Hematopoietic multipotent progenitor cell (in vitro differentiated cells): Measurements from ENCODE around the gene RALGAPA1. TPM values are rescaled to one million over a fixed set of nuclear protein-coding genes. Genes with fewer than 3 reads are reported as not detected.
"Not testable (repeated sequence)": the region's sequence is repeated elsewhere in the genome, so short reads cannot be mapped to it uniquely, and the experiment has no call there.

Experiments
- DNase-seq, 3 donors: peaks; one replicate each; pipeline ENCODE4 v3.0.0-alpha.2; 2011 to 2015; ENCODE audit warnings: low read depth in 2 of 3, low spot score in 2 of 3
- total RNA-seq: library from RNA; depleted of rRNA; stranded (reverse); fragments of >200 nt; gene quantifications from one replicate; pipeline ENCODE4 v1.2.3, GENCODE V29; 2012

RALGAPA1 gene
- total RNA-seq, 1 donor = 13.7 TPM

DNA sequence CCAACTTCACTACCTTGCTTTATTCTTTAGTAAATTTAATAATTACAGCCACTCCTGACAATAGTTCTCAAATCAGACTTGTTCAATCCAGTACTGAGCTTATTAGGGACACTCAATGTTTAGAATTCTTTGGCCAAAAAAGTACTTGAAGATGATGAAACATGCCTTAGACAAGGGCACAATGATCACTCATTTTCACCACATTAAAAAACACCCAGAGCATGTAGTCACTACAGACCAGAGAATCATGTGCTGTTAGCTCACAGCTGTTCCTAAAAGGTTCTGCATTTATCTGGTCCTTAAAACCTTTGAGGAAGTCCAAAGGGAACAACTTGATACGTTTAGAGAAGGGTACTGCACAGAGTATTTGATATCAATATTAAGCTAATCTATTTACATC is 176.4 kb downstream of the RALGAPA1 start:
- DNase-seq = no peak

DNA sequence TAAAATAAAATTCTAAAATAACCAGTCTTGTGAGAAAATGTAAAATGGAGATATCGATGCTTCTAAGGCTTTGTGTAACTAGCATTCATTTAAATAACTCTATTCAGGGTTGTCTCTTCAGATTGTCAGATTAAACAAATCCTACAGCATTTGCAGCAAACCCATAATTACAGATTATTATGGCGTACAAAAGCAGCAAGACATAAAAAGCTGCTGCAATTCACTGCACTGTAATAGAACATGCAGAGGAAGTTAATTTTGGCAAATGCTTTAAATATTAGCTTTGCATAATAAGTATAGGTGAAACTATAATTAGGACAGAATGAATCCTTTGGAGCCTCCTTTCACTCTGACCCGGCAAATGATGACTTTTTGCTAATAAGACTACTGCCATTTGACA is 176.8 kb downstream of the RALGAPA1 start:
- DNase-seq = no peak

DNA sequence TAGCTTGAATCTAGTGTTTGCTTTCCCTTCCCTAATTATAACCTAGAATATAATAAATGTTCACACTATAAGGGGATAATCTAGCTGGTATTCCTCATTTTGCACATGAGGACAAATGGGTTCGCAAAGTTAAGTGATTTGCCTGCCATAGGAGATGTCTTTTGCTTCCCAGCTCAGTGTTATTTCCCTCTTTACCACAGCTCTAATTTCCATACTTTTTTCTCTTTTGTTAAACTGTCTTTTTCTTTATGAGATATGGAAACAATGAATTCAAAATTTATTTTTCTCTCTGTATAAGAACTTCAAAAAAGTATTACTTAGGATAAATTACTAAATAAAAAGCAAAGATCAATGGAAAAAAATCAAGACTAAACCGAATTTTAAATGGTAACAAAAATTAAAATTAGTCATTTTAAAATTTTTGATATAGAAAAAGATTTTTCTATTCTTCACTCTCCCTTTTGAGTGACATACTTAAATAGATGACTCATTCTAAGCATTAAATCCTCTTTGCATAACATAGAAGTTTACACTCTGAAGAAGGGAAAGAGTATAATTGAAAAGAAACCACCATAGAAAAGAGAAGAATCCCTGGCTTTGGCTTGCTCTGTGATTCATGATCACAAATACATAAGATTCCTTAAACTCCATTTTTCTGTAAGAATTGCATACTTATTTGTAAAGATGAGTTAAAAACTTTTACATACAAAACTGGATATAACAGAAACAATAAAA is 177.9 kb downstream of the RALGAPA1 start:
- no peak for DNase-seq

DNA sequence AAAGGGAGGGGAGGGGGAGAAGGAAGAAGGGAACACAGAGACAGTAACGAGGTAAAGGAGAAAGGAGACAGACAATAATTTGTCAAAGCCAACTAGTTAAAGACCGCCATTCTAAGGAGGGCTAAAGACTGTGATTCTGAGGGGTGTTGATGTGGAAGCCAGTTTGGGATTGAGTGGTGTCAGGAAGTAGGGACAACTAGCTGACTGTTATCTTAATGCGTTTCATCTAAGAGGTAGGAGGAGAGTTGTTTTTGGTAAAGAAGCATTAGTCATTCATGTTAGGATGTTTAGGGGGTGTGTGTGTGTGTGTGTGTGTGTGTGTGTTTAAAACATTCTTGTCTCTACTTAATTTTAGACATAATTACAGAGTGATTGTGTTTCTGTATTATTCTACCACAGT is 180.1 kb downstream of the RALGAPA1 start:
- no peak for DNase-seq

DNA sequence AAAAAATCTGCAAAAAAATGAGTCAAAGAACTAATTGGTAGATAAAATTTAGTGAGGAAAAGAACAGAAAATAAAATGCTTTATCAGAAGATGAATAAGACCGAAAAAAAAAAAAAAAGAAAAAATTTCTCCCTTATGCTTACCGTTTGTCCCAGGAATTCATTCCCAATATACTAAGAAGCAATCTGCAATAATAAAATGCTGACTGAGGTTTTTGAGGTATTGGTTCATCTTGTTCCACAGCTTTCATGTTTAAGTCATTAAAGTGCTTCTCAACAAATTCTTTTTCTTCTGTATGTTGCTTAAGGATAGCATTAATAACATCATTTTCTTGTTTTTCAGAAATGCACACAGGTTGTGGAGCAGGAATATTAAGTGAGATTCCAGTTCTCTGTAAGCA is 182.1 kb downstream of the RALGAPA1 start:
- DNase-seq = not testable (repeated sequence)

DNA sequence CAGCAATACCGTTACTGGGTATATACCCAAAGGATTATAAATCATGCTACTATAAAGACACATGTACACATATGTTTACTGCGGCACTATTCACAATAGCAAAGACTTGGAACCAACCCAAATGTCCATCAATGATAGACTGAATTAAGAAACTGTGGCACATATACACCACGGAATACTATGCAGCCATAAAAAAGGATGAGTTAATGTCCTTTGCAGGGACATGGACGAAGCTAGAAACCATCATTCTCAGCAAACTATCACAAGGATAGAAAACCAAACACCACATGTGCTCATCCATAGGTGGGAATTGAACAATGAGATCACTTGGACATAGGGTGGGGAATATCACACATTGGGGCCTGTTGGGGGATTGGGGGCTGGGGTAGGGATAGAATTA is 187.1 kb downstream of the RALGAPA1 start:
- not testable (repeated sequence) for DNase-seq

DNA sequence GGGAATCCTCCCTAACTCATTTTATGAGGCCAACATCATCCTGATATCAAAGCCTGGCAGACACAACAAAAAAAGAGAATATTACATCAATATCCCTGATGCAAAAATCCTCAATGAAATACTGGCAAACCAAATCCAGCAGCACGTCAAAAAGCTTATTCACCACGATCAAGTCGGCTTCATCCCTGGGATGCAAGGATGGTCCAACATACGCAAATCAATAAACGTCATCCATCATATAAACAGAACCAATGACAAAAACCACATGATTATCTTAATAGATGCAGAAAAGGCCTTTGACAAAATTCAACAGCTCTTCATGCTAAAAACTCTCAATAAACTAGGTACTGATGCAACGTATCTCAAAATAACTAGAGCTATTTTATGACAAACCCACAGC is 189.1 kb downstream of the RALGAPA1 start:
- not testable (repeated sequence) for DNase-seq

DNA sequence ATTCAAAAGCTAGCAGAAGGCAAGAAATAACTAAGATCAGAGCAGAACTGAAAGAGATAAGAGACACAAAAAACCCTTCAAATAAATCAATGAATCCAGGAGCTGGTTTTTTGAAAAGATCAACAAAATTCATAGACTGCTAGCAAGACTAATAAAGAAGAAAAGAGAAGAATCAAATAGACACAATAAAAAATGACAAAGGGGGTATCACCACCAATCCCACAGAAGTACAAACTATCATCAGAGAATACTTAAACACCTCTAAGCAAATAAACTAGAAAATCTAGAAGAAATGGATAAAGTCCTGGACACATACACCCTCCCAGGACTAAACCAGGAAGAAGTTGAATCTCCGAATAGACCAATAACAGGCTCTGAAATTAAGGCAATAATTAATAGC is 189.6 kb downstream of the RALGAPA1 start:
- not testable (repeated sequence) for DNase-seq

DNA sequence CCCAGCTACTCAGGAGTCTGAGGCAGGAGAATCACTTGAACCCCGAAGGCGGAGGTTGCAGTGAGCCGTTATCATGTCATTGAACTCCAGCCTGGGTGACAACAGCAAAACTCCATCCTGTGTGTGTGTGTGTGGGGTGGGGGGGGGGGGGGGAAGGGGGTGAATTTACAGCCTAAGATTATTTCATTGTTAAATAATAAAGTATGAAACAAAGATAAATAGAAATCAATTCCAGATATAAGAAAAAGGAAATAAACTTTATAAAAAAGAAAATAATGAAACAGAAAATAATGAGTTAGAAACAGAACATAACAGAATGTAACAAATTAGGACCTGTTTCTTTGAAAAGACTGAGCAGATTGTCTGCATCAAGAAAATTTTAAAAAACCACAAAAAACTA is 191.6 kb downstream of the RALGAPA1 start:
- DNase-seq = no peak

DNA sequence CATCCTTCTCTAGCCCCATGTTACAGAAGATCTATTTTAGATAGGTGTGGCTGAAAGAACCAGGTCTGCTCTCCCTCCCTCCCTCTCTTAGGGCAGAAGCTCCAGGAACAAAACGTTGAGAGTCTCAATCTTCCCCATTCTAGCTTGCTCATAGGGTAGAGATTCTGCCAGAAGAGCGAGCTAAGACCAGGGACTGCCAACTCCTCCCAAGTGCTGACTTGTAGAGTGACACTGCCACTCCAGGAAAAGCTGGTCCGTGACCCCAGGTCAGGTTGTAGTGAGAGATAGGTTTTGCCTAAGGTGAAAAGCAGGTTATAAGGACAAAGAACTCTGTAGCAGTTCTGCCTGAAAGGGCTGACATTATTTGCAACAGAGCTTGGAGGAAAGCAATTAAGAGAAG is 201.7 kb downstream of the RALGAPA1 start:
- DNase-seq = no peak

DNA sequence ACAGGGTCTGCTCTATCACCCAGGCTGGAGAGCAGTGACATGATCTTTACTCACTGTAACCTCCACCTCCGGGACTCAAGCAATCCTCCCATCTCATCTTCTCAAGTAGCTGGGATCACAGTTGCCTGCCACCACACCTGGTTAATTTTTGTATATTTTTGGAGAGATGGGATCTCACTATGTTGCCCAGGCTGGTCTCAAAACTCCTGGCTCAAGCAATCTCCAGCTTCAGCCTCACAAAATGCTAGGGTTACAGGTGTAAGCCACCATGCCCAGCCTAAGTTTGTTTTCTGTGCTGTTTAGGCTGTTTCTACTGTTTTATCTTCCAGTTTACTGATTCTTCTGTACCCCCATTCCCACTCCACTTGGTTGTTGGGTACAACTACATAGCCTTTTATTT is 208.8 kb downstream of the RALGAPA1 start:
- DNase-seq = no peak

DNA sequence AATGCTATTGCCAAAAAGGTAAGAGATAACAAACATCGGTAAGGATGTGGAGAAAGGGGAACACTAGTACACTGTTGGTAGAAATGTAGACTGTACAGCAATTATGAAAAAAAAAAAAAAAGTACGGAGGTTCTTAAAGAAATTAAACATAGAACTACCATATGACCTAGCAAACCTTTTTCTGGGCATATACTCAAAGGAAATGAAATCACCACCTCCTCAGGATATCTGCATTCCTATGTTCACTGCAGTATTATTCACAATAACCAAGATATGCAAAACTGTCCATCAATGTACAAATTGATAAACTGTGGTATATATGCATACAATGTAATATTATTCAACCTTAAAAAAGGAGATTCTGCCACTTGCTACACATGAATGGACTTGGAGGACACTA is 214.5 kb downstream of the RALGAPA1 start:
- DNase-seq = no peak

DNA sequence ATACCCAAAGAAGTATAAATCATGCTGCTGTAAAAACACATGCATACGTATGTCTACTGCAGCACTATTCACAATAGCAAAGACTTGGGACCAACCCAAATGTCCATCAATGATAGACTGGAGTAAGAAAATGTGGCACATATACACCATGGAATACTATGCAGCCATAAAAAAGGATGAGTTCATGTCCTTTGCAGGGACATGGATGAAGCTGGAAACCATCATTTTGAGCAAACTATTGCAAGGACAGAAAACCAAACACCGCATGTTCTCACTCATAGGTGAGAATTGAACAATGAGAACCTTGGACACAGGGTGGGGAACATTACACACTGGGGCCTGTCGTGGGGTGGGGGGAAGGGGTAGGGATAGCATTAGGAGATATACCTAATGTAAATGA is 221.7 kb downstream of the RALGAPA1 start:
- not testable (repeated sequence) for DNase-seq

DNA sequence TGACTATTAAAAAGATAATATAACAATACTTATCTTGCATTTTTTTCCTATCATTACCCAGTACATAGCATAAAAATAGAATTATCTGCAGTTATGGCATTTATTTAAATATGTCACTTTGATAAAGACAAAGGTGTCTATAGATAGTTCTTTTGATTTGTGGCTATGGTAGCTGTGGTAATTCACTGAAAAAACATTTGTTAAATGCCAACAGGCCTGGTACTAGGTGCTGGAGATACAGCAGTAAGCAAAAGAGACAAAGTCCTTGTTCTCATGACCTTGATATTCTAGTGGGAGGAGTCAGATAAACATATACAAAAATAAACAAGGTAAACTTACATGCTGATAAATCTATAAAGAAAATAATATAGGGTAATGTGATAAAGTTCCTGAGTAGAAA is 230.5 kb downstream of the RALGAPA1 start:
- no peak for DNase-seq

DNA sequence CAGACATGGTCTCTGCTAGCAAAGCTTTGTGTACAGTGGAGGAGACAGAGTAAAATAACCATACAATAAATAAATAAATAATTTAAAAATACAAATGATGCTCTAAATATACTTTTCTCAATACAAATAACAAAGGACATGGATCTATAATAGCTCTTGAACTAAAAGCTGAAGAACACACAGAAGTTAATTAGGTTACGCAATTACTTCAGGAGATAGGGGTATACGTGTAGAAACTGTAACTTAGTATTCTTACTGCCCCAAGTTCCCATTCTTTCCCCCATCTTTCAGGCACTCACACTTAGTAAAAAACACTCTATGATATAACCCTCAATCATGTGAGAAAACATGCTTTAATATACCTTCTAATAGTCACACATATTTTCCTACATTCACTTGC is 231.0 kb downstream of the RALGAPA1 start:
- DNase-seq = no peak

DNA sequence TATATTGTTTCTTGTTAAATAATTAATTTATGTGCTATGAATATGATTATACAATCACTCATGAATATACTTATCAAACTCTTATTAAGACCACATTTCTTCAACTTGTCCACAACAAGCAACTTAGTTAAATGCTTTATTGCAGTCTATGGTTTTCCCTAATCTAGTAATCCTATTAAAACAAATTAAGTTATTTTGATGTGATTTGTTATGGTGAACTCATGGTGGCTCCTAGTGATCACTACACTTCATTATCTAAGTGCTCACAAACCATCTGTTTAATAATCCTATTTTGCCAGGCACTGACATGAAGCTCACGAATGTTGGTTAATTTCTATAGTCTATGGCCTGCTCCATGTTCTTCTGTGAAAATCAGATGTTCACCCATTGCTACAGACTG is 232.2 kb downstream of the RALGAPA1 start:
- DNase-seq = no peak

DNA sequence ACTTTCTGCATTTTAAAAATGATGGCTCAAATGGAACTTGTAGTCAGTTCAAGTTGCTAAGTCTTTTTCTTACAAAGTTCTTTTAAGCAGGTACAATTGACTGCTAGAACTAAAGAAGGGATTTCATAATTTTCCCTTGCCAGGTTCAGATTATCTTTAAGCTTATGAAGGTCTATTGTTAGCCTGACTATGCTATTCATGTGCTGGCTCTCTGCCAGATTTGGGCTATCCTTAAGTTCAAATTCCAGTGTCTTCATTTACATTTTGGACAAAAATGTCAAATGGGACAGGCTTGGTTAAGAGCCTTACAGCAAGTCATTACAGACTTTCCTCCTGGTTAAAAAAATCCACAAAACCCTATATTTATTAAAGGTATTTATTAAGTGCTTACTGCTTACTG is 232.8 kb downstream of the RALGAPA1 start:
- no peak for DNase-seq

DNA sequence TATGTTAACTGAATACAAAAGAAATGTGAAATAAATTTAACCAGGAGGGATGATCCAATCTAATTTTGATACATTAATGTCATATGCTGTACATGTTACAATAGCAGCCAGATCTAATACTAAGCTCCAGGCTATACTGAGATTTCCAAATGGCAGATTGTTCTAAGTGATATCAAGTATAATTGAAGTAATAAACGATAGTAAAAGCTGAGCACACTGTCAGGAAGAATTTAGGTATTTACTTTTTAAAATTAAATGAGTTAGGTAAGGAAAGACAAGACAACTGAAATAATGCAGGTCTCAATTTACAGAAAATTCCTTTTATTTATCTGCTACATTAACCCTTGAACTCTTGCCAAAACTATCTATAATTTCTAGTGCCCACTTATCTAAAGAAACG is 235.2 kb downstream of the RALGAPA1 start:
- DNase-seq = no peak

DNA sequence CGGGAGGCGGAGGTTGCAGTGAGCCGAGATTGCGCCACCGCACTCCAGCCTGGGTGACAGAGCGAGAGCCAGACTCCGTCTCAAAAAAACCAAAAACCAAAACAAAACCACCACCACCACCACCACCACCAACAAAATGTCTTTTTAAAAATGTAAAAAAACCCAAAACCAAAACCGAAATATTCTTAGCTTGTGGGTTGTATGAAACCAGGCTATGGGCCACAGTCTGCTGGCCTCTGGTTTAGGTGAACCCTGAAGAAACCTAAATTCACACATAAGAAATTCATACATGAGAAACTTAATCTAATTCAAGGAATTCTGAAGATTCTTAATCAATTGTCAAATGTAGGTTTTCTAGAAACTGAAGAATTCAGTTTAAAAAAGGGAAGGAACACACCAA is 237.5 kb downstream of the RALGAPA1 start:
- no peak for DNase-seq

DNA sequence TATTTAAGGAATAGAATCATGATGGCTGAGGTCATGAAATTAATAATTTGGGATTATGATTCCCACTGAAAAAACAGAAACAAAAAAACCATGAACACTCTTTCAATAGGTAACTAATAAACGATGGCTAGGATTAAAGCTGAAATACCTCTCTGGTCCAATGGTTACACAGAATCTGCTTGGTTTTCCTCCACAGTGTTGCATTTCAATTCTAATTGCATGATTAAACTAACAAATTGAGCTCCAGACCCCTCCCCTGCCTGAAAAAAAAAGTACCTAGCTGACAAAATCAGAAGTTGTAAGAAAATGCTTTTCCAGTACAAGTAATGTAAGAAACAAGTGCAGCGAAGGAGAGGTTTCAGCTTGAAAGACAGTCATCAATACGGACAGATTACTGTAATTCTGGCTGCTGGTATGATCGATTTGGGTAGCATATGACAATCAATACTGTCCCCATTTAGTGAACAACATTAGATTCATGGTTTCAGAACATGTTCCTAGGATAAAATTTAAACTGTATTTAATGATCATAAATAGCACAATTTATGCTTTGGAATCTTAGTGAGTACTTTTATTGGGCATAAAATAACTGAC is 243.1 kb downstream of the RALGAPA1 start:
- DNase-seq = no peak

DNA sequence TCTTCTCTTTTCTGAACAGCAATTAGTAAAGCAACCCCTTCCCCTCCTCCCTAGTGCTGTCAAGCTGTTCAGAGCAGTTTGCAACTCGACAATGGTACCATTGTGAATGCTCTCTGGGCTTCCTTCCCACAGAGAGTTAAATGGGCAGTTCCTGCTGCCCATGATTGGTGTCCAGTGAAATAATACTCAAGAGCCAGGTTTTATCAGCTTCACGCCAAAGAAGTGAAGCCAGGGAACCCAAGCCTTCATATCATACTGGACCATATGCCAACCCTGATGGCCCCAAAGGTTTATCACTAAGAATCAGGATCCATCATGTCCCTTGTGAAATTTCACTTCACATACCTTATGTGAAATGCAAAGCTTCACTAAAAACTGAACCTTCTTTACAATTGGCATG is 250.4 kb downstream of the RALGAPA1 start:
- DNase-seq = no peak

DNA sequence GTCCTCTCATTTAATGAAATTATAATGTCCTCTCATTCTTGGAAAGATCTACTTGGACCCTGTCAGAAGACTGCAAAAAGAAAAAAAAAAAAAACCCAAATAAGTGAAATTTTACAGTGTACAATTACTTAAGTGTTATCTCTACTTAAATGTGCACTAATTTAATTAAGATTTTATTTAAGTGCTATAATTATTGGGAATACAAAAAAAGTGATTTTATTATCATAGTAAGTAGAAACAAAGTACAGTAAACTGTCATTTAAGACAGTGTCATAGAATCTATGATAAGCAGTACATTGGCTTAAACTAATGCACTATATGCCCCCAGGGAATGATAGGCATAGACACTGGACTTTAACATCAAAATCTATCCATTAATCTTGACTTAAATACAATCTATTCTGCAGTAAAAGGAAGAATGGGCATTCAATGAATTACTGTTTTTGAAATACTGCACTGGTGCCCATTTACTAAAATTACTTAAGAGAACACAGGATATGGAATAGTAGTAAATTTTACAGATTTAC is 251.8 kb downstream of the RALGAPA1 start:
- DNase-seq = no peak
